ENCODE measurements around the gene KLHDC3. TPM values are rescaled to one million over a fixed set of nuclear protein-coding genes. Genes with fewer than 3 reads are reported as not detected.

Gene KLHDC3
- total and polyA plus RNA-seq, 2 donors (not counting 3 experiments of a cell fraction or from before 2014, with no cell fraction given) = 84.8 to 120 TPM

DNA sequence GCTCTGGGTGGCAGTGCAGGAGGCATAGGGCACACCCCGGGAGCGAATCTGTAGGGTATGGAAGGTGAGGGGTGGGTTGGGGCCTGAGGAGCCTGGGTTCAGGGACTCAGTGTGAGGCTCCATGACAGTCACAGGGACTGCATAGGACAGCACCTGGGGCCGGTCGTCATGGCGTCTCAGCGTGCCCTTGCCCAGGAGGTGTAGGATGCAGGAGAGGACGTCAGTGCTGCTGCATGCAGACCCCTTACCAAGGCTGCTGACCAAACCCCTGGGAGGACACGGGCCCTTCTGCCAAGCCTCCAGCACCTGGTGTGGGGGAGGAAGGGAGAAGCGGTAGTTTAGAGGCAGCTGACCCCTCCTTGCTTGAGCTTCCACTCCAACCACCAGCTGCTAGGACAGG is 23.7 kb downstream of the KLHDC3 start:
- no peaks in the 10 kb centered on the region for H4K20me1 ChIP-seq (replicated peaks; ENCODE audit: control insufficient read depth, extremely low read depth, insufficient read depth, low read length)
- dilution Hi-C loops (cut with MboI; ENCODE audit: extremely low pct_ligation_motif_present, low sequenced_read_pairs) (no loop called here), intact Hi-C loops (cut with micrococcal nuclease) (no loop called here)
- FAIRE-seq (no peak), DNase-seq (ENCODE audit: low read depth, low spot score) (no peak)
- no peak overlapping the region for H3K9ac ChIP-seq (replicated peaks; ENCODE audit: extremely low read depth, insufficient read depth, low read length)
- H3K4me3 ChIP-seq (replicated peaks in 1 of 3; ENCODE audit: insufficient read depth in 1 of 3, low read depth in 1 of 3, low read length in 3 of 3) = no peak overlapping the region
- no peaks in the 10 kb centered on the region for H3K79me2 ChIP-seq (ENCODE audit: control insufficient read depth, insufficient read depth, low read length)
- ChIA-PET POLR2A (interaction anchor here (1.0 kb wide), 1 partner anchor 10 kb away, joined by 3 read pairs; no protein-coding TSS in a partner anchor), CTCF (interaction anchor here (0.9 kb wide), 1 partner anchor 38 kb away, joined by 3 read pairs; the partner anchor contains the start of gene PTK7)
- no peaks in the 10 kb centered on the region for H3K27me3 ChIP-seq (ENCODE audit: control insufficient read depth in 2 of 2, insufficient read depth in 2 of 2, low read length in 2 of 2)
- TF ChIP-seq, protein P1, sequence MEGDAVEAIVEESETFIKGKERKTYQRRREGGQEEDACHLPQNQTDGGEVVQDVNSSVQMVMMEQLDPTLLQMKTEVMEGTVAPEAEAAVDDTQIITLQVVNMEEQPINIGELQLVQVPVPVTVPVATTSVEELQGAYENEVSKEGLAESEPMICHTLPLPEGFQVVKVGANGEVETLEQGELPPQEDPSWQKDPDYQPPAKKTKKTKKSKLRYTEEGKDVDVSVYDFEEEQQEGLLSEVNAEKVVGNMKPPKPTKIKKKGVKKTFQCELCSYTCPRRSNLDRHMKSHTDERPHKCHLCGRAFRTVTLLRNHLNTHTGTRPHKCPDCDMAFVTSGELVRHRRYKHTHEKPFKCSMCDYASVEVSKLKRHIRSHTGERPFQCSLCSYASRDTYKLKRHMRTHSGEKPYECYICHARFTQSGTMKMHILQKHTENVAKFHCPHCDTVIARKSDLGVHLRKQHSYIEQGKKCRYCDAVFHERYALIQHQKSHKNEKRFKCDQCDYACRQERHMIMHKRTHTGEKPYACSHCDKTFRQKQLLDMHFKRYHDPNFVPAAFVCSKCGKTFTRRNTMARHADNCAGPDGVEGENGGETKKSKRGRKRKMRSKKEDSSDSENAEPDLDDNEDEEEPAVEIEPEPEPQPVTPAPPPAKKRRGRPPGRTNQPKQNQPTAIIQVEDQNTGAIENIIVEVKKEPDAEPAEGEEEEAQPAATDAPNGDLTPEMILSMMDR (IDR thresholded peaks at IDR 0.05; ENCODE audit: extremely low read depth in 1 of 2, insufficient read depth in 1 of 2, low read depth in 1 of 2, low read length in 2 of 2) = no peak
- TF ChIP-seq EZH2 (IDR thresholded peaks at IDR 0.05; ENCODE audit: borderline replicate concordance, low read depth, low read length, severe bottlenecking) (no peak), FOS (IDR thresholded peaks at IDR 0.05; ENCODE audit: borderline replicate concordance, insufficient read depth, low read length) (no peak), POLR2AphosphoS5 (IDR thresholded peaks at IDR 0.05; ENCODE audit: insufficient read depth, low read depth, low read length) (no peak), GATA2 (IDR thresholded peaks at IDR 0.05; ENCODE audit: insufficient read depth, insufficient read length, low read depth, low read length) (no peak), MYC (IDR thresholded peaks at IDR 0.05; ENCODE audit: low read depth, low read length) (no peak), JUN (IDR thresholded peaks at IDR 0.05; ENCODE audit: borderline replicate concordance, insufficient read depth, insufficient read length, low read depth) (no peak), POLR2A (IDR thresholded peaks at IDR 0.05; ENCODE audit: low read depth, low read length) (no peak)
- TF ChIP-seq, protein P2, sequence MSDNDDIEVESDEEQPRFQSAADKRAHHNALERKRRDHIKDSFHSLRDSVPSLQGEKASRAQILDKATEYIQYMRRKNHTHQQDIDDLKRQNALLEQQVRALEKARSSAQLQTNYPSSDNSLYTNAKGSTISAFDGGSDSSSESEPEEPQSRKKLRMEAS (IDR thresholded peaks at IDR 0.05; ENCODE audit: insufficient read depth, insufficient read length) = no peak
- H3K9me1 ChIP-seq (replicated peaks; ENCODE audit: control insufficient read depth, extremely low read depth, insufficient read depth, low read length) = no peaks in the 10 kb centered on the region
- H2AFZ ChIP-seq (ENCODE audit: low read depth, low read length) = no peak overlapping the region
- no peak overlapping the region for H3K27ac ChIP-seq (ENCODE audit: insufficient read depth, low read depth, low read length)
- H3K9me3 ChIP-seq (replicated peaks; ENCODE audit: control insufficient read depth, insufficient read depth, low read length) = no peaks in the 10 kb centered on the region
- H3K36me3 ChIP-seq (ENCODE audit: control insufficient read depth in 2 of 2, extremely low read depth in 1 of 2, insufficient read depth in 2 of 2, low read length in 2 of 2) = peaks cover 3 to 41% of the 10 kb centered on the region in 2 experiments
- no peak overlapping the region for H3K4me2 ChIP-seq (ENCODE audit: insufficient read depth, low read length)
- H3K4me1 ChIP-seq (ENCODE audit: control insufficient read depth, extremely low read depth, insufficient read depth, low read length) = no peaks in the 10 kb centered on the region
- TSS peak; percentile 59 for BruUV-seq (replicated peaks)
